Adrenal gland (tissue), 12 donors: Measurements from ENCODE around the gene ARL6. TPM values are rescaled to one million over a fixed set of nuclear protein-coding genes. Genes with fewer than 3 reads are reported as not detected.
A peak's percentile ranks its signal among the peaks of the same experiment; 100 is the strongest.

Experiments used
- DNase-seq, 7 donors: peaks; one replicate each; pipeline ENCODE4 v3.0.0-alpha.2; 2019 to 2020
- H3K27ac ChIP-seq, 5 donors: fragments of 200-600 bp; sonication (generic) in 4 of 5; 1 replicate in 3 of 5; 2 replicates in 2 of 5; pipeline versions ENCODE4 v1.5.1 to v1.8.0; 2016 to 2020; ENCODE audit warnings: mild to moderate bottlenecking in 1 of 5
- H3K27me3 ChIP-seq: fragments of 200-600 bp; 2 replicates; pipeline ENCODE4 v1.8.0; 2021
- H3K36me3 ChIP-seq, 2 donors: fragments of 200-600 bp; replicated peaks in 1 of 2; 1 replicate in 1 of 2; 2 replicates in 1 of 2; pipeline versions ENCODE4 v1.5.1 to v1.8.0; 2018 to 2022
- H3K4me1 ChIP-seq, 2 donors: fragments of 200-600 bp; replicated peaks in 1 of 2; 1 replicate in 1 of 2; 2 replicates in 1 of 2; pipeline versions ENCODE4 v1.5.1 to v1.8.0; 2018 to 2021
- H3K4me3 ChIP-seq, 4 donors: fragments of 200-600 bp; sonication (generic) in 3 of 4; one replicate each; pipeline ENCODE4 v1.5.1; 2016 to 2018
- H3K9me3 ChIP-seq, 3 donors: fragments of 200-600 bp; sonication (generic) in 1 of 3; replicated peaks in 1 of 3; 1 replicate in 2 of 3; 2 replicates in 1 of 3; pipeline versions ENCODE4 v1.5.1 to v1.8.0; 2016 to 2021
- CTCF ChIP-seq, 6 experiments: fragments of 450-650 bp in 4 of 6; fragments of 200-600 bp in 2 of 6; sonication (generic) in 1 of 6; IDR thresholded peaks; 1 replicate in 5 of 6; 2 replicates in 1 of 6; pipeline versions ENCODE4 v1.5.1 to v1.8.0; 2016 to 2021; ENCODE audit warnings: antibody characterized with exemption in 6 of 6, mild to moderate bottlenecking in 2 of 6, moderate library complexity in 1 of 6
- POLR2A ChIP-seq, 2 donors: fragments of 450-650 bp; IDR thresholded peaks; one replicate each; pipeline ENCODE4 v1.6.1; 2017; ENCODE audit warnings: antibody characterized with exemption in 2 of 2, mild to moderate bottlenecking in 2 of 2, moderate library complexity in 1 of 2
- WGBS, 4 donors: extraction: QIAGEN DNeasy Blood & Tissue Kit in 2 of 4; methylation state at CpG; one replicate each; pipeline versions ENCODE4 v1.1.5 to v1.1.7; 2013 to 2017; 5-methylcytosine and 5-hydroxymethylcytosine counted together
- intact Hi-C, 2 donors: fragments of 100-400 bp; cut with DNase I; formaldehyde crosslinking; loops; one replicate each; pipeline versions ENCODE4 v1.14.1 to v1.15.0; 2022 to 2023
- polyA plus RNA-seq, 3 donors: library from polyadenylated mRNA; stranded (reverse); fragments of 200-250 nt in 2 of 3; fragments of 350-450 nt in 1 of 3; fragmentation: Illumina TruSeq in 1 of 3; extraction: RNeasy Lipid Tissue Mini Kit (QIAGEN cat#74804) in 1 of 3; gene quantifications; one replicate each; pipeline ENCODE4 v1.2.3, GENCODE V29; 2013 to 2014
- total RNA-seq, 9 donors: library from RNA; depleted of rRNA in 4 of 9; stranded (reverse); fragments of >200 nt in 4 of 9; fragments of 120-200 nt in 1 of 9; fragmentation: NEBNext Ultra II Directional in 1 of 9; extraction: Animal tissue kit (Norgen Biotek cat#: 25700) in 1 of 9; gene quantifications; one replicate each; pipeline versions ENCODE4 v1.1.0 to v1.2.4, GENCODE V29; 2013 to 2023
- donor health status: healthy with polysubstance abuse.
- donor health status: Bipolar disorder and iron deficiency.
- donor health status: DM: yes; HTN: yes; CAD: no.
- donor health status: DM: no; HTN: no; CAD: no.
- donor health status: DM: no; HTN: no; CAD: no.
- donor health status: DM: yes; HTN: yes; CAD: no.

Gene ARL6
- total and polyA plus RNA-seq, 12 donors = 3.1 to 9.9 (median 6.9) TPM

GRCh38 chr3:97815149-97815917, 50.8 kb downstream of the ARL6 start:
- intact Hi-C loops = no loop called here
- no peaks in the 10 kb centered on the region for H3K4me1 ChIP-seq
- no peaks in the 10 kb centered on the region for H3K9me3 ChIP-seq
- TF ChIP-seq CTCF (IDR thresholded peaks at IDR 0.05) = no peak
- 0 to 37% (median 18%) methylated on average over 1 of the region's 1 CpG for WGBS, 4 donors
- H3K27me3 ChIP-seq = no peaks in the 10 kb centered on the region
- no peaks in the 10 kb centered on the region for H3K36me3 ChIP-seq
- no peak for DNase-seq
- H3K27ac ChIP-seq = no peak overlapping the region
- no peak overlapping the region for H3K4me3 ChIP-seq

- 71 to 83% (median 81%) methylated on average over 2 of the region's 2 CpGs for WGBS, 4 donors
- no peaks in the 10 kb centered on the region for H3K27me3 ChIP-seq
- no peak for TF ChIP-seq CTCF (IDR thresholded peaks at IDR 0.05)
Measured at GRCh38 chr3:97816811-97817210, 52.3 kb downstream of the ARL6 start.

GRCh38 chr3:97817965-97818364, 53.4 kb downstream of the ARL6 start:
- no peaks in the 10 kb centered on the region for H3K9me3 ChIP-seq
- DNase-seq = no peak
- H3K4me1 ChIP-seq = no peaks in the 10 kb centered on the region
- 79 to 92% (median 88%) methylated on average over 3 of the region's 3 CpGs for WGBS, 4 donors
- no peaks in the 10 kb centered on the region for H3K27me3 ChIP-seq
- H3K36me3 ChIP-seq = no peaks in the 10 kb centered on the region
- H3K4me3 ChIP-seq = no peak overlapping the region
- intact Hi-C loops = no loop called here
- TF ChIP-seq POLR2A (IDR thresholded peaks at IDR 0.05) = no peak
- no peak for TF ChIP-seq CTCF (IDR thresholded peaks at IDR 0.05)
- no peak overlapping the region for H3K27ac ChIP-seq

More at GRCh38 chr3:97816811-97817210, 52.3 kb downstream of the ARL6 start:
- intact Hi-C loops = no loop called here
- Histone ChIP-seq H3K4me1 (no peaks in the 10 kb centered on the region), H3K9me3 (no peaks in the 10 kb centered on the region), H3K4me3 (no peak overlapping the region), H3K27ac (no peak overlapping the region), H3K36me3 (no peaks in the 10 kb centered on the region)
- no peak for DNase-seq

- Histone ChIP-seq H3K9me3 (no peaks in the 10 kb centered on the region), H3K36me3 (no peaks in the 10 kb centered on the region), H3K27ac (no peak overlapping the region), H3K4me1 (peaks cover 0 to 18% of the 10 kb centered on the region in 2 donors), H3K27me3 (no peaks in the 10 kb centered on the region), H3K4me3 (peak overlapping the region in 1 of 4 donors; percentile 68)
- no peak for DNase-seq
- intact Hi-C loops = loop anchor here in 1 of 2 donors (10.0 kb wide), 2 partner anchors 54 to 154 kb away; partner anchors contain the start of gene RIOX2
- TF ChIP-seq CTCF (IDR thresholded peaks at IDR 0.05) (no peak), POLR2A (IDR thresholded peaks at IDR 0.05) (no peak)
- WGBS, 4 donors = 81 to 89% (median 84%) methylated on average over 5 of the region's 5 CpGs
Measured at GRCh38 chr3:97820780-97821179, 56.2 kb downstream of the ARL6 start.
